Measurements from ENCODE around the gene ATF5. TPM values are rescaled to one million over a fixed set of nuclear protein-coding genes. Genes with fewer than 3 reads are reported as not detected.

Gene ATF5
- total RNA-seq, 6 experiments from 2014 or later: 475 to 1,724 (median 619) TPM

DNA sequence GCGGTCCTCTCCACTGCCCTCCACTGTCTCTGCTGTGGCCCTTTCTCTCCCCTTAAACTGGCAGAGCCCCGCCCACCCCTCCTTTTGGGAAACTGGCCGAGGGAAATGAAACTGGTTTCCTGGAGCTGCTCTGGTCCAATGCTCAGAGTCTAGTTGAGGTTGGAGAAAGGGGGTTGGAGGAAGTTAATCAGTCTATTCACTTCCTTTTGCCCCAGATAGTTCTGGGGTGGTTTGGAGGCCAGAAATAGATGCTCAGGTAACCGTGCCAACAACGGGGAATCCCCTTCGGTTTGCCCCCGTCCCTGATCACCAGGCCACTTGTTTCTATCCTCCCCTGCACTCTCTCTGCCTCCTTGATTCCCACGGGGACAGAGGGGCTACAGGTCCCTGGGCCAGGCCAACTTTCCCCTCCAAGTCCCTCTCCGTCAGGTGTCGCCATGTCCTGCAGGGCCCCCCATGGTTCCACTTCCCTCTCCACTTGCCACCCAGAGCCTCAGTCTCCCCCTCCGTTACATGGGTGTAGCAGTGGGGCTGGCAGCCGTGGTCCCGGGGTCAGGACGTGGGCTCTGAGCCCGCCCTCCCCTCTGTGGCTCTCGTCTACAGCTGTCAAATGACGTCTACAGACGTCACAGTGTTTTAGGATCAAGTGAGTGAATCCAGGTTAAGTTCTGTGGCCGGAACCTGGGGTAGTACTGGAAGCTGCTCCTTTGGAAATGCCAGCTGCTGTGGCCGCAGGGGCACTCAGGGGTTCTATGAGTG lies 32.0 kb upstream of the ATF5 start, which contains the start of gene IL4I1:
TSS of gene IL4I1 (minus strand) at position 25 of the 759 bp plus-strand sequence. CDS start 727 bp downstream, outside the sequence.
- DNase-seq (no peak), ATAC-seq (peak; percentile 35 to 69 (median 50))
- Histone ChIP-seq H3K4me1 (no peaks in the 10 kb centered on the region), H3K4me3 (no peak within 1 kb of the TSS), H3K36me3 (no peaks in the 10 kb centered on the region), H3K27ac (peak within 1 kb of the TSS in 2 of 3 donors; percentile 24 to 57), H3K9me3 (no peaks in the 10 kb centered on the region), H3K27me3 (no peaks in the 10 kb centered on the region)
- WGBS (ENCODE audit: insufficient coverage, low coverage, low lambda C conversion rate, missing lambda C conversion rate): 28% methylated on average over 12 of the region's 20 CpGs
- intact Hi-C loops (cut with DNase I): no loop called here
- TF ChIP-seq, protein P1, sequence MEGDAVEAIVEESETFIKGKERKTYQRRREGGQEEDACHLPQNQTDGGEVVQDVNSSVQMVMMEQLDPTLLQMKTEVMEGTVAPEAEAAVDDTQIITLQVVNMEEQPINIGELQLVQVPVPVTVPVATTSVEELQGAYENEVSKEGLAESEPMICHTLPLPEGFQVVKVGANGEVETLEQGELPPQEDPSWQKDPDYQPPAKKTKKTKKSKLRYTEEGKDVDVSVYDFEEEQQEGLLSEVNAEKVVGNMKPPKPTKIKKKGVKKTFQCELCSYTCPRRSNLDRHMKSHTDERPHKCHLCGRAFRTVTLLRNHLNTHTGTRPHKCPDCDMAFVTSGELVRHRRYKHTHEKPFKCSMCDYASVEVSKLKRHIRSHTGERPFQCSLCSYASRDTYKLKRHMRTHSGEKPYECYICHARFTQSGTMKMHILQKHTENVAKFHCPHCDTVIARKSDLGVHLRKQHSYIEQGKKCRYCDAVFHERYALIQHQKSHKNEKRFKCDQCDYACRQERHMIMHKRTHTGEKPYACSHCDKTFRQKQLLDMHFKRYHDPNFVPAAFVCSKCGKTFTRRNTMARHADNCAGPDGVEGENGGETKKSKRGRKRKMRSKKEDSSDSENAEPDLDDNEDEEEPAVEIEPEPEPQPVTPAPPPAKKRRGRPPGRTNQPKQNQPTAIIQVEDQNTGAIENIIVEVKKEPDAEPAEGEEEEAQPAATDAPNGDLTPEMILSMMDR (IDR thresholded peaks at IDR 0.05): no peak
- TF ChIP-seq POLR2A (IDR thresholded peaks at IDR 0.05): no peak

DNA sequence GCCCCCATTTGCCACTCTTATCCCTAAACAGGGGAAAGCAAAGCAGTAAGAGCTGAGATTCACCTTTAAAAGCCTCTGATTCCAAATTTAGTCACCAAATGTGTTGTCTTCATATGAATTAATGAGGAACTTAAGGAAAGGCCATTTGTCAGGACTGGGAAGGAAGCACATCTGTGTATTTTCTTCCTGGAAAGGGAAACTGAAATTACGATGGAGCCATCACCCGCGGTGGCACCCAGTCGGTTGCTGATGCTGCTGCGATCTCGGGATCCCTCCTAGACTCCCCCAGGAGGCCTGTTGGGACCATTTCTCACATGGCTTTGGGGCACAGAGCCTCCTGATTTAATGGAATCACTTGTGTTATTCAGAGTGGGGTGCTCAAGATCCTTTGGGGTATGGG lies 24.9 kb upstream of the ATF5 start:
- Histone ChIP-seq H3K4me3 (no peak overlapping the region), H3K36me3 (peaks cover 0 to 14% (median 5%) of the 10 kb centered on the region in 4 donors), H3K27me3 (no peaks in the 10 kb centered on the region), H3K27ac (no peak overlapping the region), H3K9me3 (no peaks in the 10 kb centered on the region), H3K4me1 (no peaks in the 10 kb centered on the region)
- WGBS (ENCODE audit: insufficient coverage, low coverage, low lambda C conversion rate, missing lambda C conversion rate): 50% methylated on average over 6 of the region's 6 CpGs
- intact Hi-C loops (cut with DNase I): loop anchor here in 1 of 2 donors (5.0 kb wide), 1 partner anchor 413 kb away; no protein-coding TSS in a partner anchor
- DNase-seq: no peak
- TF ChIP-seq, protein P1 (IDR thresholded peaks at IDR 0.05): no peak
- TF ChIP-seq POLR2A (IDR thresholded peaks at IDR 0.05): no peak
- peak in 2 of 4 donors; percentile 20 to 24 for ATAC-seq

DNA sequence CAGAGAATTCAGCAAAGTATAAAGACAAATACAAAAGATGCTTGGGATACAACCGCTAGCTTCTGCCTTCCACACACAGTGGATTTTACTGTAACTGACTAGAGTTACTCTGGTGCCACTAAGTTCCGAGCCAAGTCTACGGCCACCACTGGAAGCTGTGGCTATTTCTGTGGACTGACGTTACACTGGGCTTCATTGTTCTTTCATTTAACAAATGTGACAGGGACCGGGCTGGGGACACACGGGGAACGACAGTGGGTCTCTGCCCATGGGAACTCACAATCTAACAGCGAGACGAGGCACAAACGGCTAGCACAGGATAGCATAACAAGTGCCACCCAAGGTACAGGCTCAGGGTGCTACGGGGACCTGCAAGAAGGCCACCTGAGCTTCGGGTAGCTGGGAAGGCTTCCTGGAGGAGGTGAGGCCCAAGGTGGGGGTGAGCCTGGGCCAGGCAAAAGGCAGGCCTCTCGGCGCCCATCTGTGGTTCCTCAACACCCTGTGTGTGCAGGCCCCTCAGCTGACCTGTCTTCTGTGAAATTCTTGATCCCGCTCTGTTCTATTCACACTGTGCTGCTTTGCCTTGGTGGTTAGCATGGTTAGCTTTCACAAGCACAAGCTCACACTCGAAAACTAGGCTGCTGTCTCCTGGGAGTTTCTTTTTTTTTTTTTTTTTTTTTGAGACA lies 22.0 kb upstream of the ATF5 start:
- no peaks in the 10 kb centered on the region for H3K27me3 ChIP-seq
- H3K27ac ChIP-seq: no peak overlapping the region
- WGBS (ENCODE audit: insufficient coverage, low coverage, low lambda C conversion rate, missing lambda C conversion rate): 85% methylated on average over 6 of the region's 16 CpGs
- H3K4me3 ChIP-seq: no peak overlapping the region
- peaks cover 0 to 14% (median 6%) of the 10 kb centered on the region in 4 donors for H3K4me1 ChIP-seq
- TF ChIP-seq, protein P1 (IDR thresholded peaks at IDR 0.05): no peak
- no peak for TF ChIP-seq POLR2A (IDR thresholded peaks at IDR 0.05)
- intact Hi-C loops (cut with DNase I): no loop called here
- ATAC-seq (no peak), DNase-seq (no peak)
- H3K36me3 ChIP-seq: peaks cover 0 to 16% (median 5%) of the 10 kb centered on the region in 4 donors
- no peaks in the 10 kb centered on the region for H3K9me3 ChIP-seq

DNA sequence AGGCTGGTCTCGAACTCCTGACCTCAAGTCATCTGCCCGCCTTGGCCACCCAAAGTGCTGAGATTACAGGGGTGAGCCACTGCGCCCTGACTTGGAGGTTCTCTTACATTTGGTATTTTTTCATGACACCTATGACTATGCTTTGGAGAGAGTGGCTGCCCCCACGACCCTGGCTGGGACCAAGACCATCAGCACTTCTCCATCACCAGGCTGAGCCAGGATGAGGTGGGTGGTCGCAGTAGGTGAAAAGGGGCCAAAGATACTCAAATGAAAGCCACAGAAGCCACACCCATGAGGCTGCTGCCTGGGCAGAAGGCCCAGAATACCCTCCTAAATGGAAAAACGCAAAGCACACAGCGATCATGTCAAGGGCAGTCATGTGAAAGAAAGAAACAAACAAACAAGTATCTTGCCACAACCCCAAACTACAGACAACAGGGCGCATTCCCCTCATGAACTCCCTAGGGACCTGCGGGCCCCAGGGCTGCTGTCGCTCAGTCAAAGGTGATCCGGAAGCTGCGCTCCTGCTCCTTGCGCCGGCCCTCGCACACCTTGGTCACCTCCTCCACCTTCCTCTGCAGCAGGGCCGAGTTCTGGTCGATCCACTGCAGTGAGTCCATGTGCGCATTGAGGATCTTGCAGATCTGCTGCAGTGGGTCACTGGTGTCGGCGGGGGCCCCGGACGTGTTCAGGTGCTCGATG lies 21.1 kb upstream of the ATF5 start:
- H3K36me3 ChIP-seq: peaks cover 0 to 17% (median 5%) of the 10 kb centered on the region in 4 donors
- intact Hi-C loops (cut with DNase I): no loop called here
- no peak for TF ChIP-seq POLR2A (IDR thresholded peaks at IDR 0.05)
- TF ChIP-seq, protein P1 (IDR thresholded peaks at IDR 0.05): no peak

More for the DNA sequence above, 21.1 kb upstream of the ATF5 start:
- H3K27ac ChIP-seq: no peak overlapping the region
- 92% methylated on average over 10 of the region's 23 CpGs for WGBS (ENCODE audit: insufficient coverage, low coverage, low lambda C conversion rate, missing lambda C conversion rate)
- no peaks in the 10 kb centered on the region for H3K9me3 ChIP-seq
- H3K4me1 ChIP-seq: peaks cover 0 to 14% (median 6%) of the 10 kb centered on the region in 4 donors
- no peaks in the 10 kb centered on the region for H3K27me3 ChIP-seq
- DNase-seq (no peak), ATAC-seq (no peak)
- H3K4me3 ChIP-seq: no peak overlapping the region

All from right lobe of liver (tissue), 6 donors.